Activated gamma-delta T cell (primary cell): Measurements from ENCODE around the gene KCNH3.
"Not testable (repeated sequence)": the region's sequence is repeated elsewhere in the genome, so short reads cannot be mapped to it uniquely, and the experiment has no call there.

Source experiments
- DNase-seq: peaks from one replicate; lab custom pipeline; 2025; lab: John Stamatoyannopoulos, UW

KCNH3 gene

DNA sequence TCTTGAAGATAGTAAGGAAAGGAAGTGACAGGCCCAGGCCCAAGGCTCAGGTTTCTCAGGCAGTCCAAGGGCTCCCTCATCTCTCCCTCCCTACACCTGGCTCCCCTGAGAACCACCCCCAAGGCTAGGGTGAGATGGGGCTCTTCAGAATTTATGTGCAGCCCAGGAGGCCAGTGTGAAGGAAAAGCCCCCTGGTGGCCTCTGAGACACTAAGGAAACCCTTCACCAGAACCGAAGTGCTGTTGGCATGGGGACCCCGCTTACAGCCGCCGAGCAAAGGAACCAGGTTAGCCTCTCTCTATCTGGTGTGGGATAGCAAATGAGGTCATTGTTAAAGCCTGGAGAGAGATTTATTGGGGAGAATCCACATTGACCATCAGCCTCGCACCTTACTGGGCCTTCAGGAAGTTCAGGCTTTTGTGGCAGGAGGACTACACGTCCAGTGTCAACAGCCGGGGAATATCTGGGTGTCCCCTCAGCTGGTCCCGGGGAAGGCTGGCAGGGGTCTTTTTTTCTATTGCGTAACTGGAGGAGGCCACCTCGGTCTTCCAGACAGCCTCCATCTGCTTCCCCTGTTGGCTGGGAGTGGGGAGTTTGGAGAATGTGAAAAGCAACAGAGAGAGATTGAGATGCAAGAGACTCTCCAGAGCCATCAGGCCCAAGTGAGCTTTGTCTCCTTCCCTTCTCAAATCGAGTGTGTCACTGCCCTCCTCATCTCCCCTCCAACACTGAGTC, 48.5 kb downstream of the KCNH3 start:
- no peak for DNase-seq

DNA sequence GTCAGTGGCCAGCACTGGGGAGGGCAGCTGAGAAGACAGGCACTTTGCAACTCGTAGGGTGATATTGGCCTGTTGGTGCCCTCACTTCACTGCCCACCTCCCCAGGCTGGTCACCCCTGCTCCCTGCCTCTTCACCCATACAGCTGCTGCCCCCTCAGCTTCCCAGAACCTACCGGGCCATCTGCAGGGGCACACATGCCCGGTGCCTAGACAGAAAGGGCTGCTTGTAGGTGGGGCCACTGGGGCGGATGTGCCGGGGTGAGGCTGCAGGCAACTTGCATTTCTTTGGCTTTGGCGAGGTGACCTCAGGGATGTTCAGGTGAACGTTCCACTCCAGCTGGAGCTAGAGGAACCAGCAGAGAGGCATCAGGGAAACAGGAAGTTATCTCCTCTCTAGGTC, 49.5 kb downstream of the KCNH3 start:
- no peak for DNase-seq

DNA sequence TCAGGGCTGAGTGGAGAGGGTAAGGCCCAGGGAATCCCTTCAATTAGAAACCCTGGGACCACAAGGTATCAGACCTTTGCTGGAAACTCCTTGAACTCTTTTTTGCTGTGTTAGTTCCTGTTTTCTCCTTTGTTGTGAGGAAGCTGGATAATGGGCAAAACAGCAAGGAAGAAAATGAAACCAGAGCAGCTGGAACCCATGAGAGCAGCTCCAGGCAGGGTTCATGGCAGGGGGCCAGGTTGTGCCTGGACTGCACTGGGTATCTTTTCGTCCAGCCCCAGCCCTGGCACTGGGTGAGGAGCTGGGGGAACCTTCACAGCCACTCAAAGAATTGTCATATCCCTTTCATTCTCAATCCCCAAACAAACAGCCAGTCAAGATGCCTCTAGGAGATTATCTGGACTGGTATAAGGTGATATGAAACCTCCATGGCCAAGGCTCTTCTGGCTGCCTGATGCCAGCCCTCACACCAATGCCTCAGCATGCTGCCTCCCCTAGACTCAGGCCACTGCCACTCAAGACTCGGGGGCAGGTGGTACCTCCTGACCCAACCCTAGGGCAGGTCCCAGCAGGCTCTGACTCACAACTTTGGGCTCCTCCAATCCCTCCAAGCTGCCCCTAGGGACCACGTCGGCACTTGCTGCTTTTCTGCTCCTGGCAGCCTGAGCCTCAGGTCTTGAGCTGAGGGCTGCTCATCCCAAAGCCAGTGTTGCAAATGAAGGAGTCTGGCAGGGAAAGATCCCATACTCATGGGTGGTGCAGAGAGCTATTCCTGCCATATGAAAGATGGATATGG, 50.1 kb downstream of the KCNH3 start:
- DNase-seq = no peak

DNA sequence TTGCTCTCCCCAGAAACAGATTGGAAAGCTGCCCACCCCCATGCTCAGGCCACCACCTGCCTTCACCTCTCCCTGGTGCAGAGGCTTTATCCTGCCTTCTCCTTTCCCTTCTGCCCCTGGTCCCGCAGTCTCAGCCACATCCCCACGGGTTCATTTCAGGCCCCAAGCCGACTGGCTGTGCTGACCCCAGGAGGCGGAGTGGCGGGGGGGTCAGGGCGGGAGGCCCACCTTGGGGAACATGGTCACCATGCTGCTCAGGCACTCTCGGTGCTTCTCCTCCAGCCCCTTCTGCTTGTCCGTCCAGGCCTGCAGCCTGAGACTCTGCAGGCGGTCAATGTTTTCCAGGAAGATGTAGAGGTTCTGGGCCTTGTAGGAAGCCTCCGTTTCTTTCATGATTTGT, 59.7 kb downstream of the KCNH3 start:
- no peak for DNase-seq

DNA sequence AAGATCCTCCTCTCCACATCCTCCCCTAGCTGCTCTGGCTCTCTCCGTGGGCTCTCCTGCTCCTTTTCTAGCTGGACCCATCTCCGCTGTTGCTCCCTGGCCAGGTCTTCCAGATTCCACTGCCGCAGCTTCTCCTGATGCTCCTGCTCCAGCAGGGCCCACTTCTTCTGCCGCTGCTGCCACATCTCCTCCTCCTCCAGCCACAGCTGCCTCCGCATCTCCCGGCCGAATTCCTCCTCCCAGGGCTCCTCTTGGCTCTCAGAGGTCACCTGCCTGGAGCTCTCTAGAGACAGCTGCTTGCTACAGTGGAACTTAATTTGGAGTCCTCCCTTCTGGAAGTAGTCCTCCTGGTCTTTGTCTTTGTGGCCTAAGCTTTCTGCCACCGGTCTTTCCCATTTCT, 61.1 kb downstream of the KCNH3 start:
- DNase-seq = no peak

GRCh38 chr12:49603721-49604120, 64.9 kb downstream of the KCNH3 start:
- no peak for DNase-seq

DNA sequence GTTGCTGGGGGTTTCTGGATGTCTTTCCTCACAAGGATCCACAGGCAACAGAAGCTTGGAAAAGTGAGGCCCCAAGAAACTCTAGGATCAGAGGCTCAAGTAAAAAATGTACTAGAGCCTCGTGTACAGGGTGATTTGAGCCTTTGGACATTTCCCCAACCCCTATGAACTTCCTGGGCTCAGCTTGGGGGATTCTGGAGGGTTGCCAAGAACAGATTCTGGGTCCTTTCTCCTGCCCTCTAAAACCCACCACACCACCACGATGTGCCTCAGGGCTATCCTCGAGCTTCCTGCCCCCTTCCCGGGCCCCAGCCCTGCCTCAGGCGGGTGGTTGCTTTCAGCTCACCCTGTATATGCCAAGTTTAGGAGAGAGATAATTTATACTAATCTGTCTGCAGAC, 66.0 kb downstream of the KCNH3 start:
- no peak for DNase-seq

- DNase-seq = not testable (repeated sequence)
Observed at GRCh38 chr12:49605539-49605938, 66.7 kb downstream of the KCNH3 start, which contains the start of gene FAM186B. Gene FAM186B (minus strand): TSS chr12:49605639. CDS start chr12:49605477, 162 bp downstream.
